CD4-positive, alpha-beta memory T cell (primary cell): Measurements from ENCODE around the gene TEX264. TPM values are rescaled to one million over a fixed set of nuclear protein-coding genes. Genes with fewer than 3 reads are reported as not detected.

ENCODE experiments used
- CTCF ChIA-PET: fragments of 350-600 bp; sonication (Branson Sonifier 250); formaldehyde crosslinking; loops from one replicate; lab custom pipeline; 2021; ENCODE audit warnings: inconsistent platforms; ENCODE audit not compliant: partially characterized antibody; lab: Charles Lee
- POLR2A ChIA-PET: fragments of 350-600 bp; sonication (Branson Sonifier 250); formaldehyde crosslinking; loops from one replicate; lab custom pipeline; 2021; ENCODE audit not compliant: partially characterized antibody; lab: Charles Lee
- DNase-seq, 5 donors: peaks; one replicate each; pipeline versions ENCODE4 v3.0.0 to v3.0.0-alpha.2; 2020 to 2022; ENCODE audit warnings: mixed read lengths in 1 of 5
- H3K27ac ChIP-seq: one replicate; pipeline ENCODE4 v1.7.0; 2013; ENCODE audit warnings: low read depth, low read length
- H3K27me3 ChIP-seq: 2 replicates; pipeline ENCODE4 v1.7.0; 2013; ENCODE audit warnings: mild to moderate bottlenecking, low read length, moderate library complexity; ENCODE audit not compliant: insufficient read depth
- H3K36me3 ChIP-seq: 2 replicates; pipeline ENCODE4 v1.7.0; 2013; ENCODE audit warnings: mild to moderate bottlenecking, low read length, moderate library complexity; ENCODE audit not compliant: insufficient read depth
- H3K4me1 ChIP-seq: 2 replicates; pipeline ENCODE4 v1.7.0; 2013; ENCODE audit warnings: mild to moderate bottlenecking, low read length, moderate library complexity; ENCODE audit not compliant: insufficient read depth
- H3K4me3 ChIP-seq, 2 donors: one replicate each; pipeline ENCODE4 v1.7.0; 2013; ENCODE audit warnings: low read length in 2 of 2, mild to moderate bottlenecking in 1 of 2
- H3K9me3 ChIP-seq, 2 donors: one replicate each; pipeline ENCODE4 v1.7.0; 2013; ENCODE audit warnings: low read length in 2 of 2, control low read depth in 1 of 2; ENCODE audit not compliant: control insufficient read depth in 1 of 2
- H3K27ac Mint-ChIP-seq, 7 donors: one replicate each; pipeline ENCODE4 v1.8.0; 2020 to 2021; ENCODE audit warnings: mixed read lengths in 7 of 7, mild to moderate bottlenecking in 6 of 7, inconsistent platforms in 3 of 7, moderate library complexity in 3 of 7
- H3K27me3 Mint-ChIP-seq, 2 donors: one replicate each; pipeline ENCODE4 v1.8.0; 2020 to 2021; ENCODE audit warnings: mixed read lengths in 2 of 2
- H3K36me3 Mint-ChIP-seq, 2 donors: one replicate each; pipeline ENCODE4 v1.8.0; 2020 to 2021; ENCODE audit warnings: mixed read lengths in 2 of 2, inconsistent platforms in 1 of 2, mild to moderate bottlenecking in 1 of 2
- H3K4me1 Mint-ChIP-seq, 4 donors: one replicate each; pipeline ENCODE4 v1.8.0; 2020 to 2021; ENCODE audit warnings: mixed read lengths in 4 of 4, mild to moderate bottlenecking in 1 of 4
- H3K4me3 Mint-ChIP-seq, 8 donors: one replicate each; pipeline ENCODE4 v1.8.0; 2020 to 2021; ENCODE audit warnings: mixed read lengths in 8 of 8, mild to moderate bottlenecking in 7 of 8, moderate library complexity in 6 of 8, inconsistent platforms in 3 of 8
- H3K9me3 Mint-ChIP-seq, 8 donors: one replicate each; pipeline ENCODE4 v1.8.0; 2020 to 2021; ENCODE audit warnings: mixed read lengths in 8 of 8, mild to moderate bottlenecking in 5 of 8, inconsistent platforms in 3 of 8, moderate library complexity in 1 of 8
- intact Hi-C: fragments of 100-400 bp; cut with micrococcal nuclease; formaldehyde crosslinking; loops from one replicate; pipeline ENCODE4 v1.15.1; 2023
- polyA plus RNA-seq, 2 donors: library from polyadenylated mRNA; unstranded; fragments of 300-500 nt; fragmentation: Illumina TruSeq; gene quantifications; one replicate each; pipeline ENCODE4 v1.2.3, GENCODE V29; 2021
- total RNA-seq, 2 experiments: library from RNA; stranded (reverse); gene quantifications; one replicate each; pipeline ENCODE4 v1.2.3, GENCODE V29; 2021

Gene TEX264
- total and polyA plus RNA-seq, 4 experiments from 2014 or later: 40.0 to 138 (median 75.3) TPM

DNA sequence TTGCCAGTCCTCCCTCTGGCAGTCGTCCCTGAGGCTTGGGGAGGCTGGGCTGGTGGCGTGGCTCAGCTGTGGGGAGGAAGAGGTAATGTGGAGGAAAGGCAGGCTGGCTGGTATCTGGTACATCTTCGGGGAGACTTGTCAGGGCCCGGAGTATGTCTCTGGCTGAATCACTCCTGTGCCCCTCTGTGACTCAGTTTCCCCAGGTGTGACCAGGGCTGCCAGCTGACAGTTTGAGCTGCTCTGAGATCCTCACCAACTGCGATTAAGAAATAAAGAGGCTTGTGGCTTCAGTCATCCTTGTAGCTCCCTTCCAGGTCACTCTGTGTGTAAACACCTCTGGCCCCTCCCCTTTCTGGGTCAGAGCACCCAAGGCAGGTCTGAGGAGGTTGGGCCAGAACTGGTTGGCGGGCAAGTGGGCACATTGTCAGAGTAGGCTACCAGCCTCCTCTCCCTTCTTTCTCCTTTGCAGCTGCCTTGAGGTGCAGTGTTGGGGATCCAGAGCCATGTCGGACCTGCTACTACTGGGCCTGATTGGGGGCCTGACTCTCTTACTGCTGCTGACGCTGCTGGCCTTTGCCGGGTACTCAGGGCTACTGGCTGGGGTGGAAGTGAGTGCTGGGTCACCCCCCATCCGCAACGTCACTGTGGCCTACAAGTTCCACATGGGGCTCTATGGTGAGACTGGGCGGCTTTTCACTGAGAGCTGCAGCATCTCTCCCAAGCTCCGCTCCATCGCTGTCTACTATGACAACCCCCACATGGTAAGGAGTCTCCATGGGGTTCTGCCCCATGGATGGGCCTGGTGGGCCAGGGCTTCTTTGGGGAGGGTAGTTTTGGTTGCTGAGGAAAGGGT is 3.0 kb downstream of the TEX264 start:
- peak overlapping the region; percentile 5 for H3K27ac ChIP-seq
- H3K27me3 ChIP-seq: no peaks in the 10 kb centered on the region
- Mint-ChIP-seq H3K27me3 (no peaks in the 10 kb centered on the region), H3K4me1 (peaks cover 71 to 94% (median 82%) of the 10 kb centered on the region in 4 donors), H3K4me3 (peak overlapping the region in 7 of 8 donors; percentile 60 to 83 (median 80)), H3K27ac (peak overlapping the region; percentile 8 to 97 (median 89)), H3K36me3 (peaks cover 18 to 39% of the 10 kb centered on the region in 2 donors), H3K9me3 (no peaks in the 10 kb centered on the region)
- no peak overlapping the region for H3K4me3 ChIP-seq
- peaks cover 4% of the 10 kb centered on the region for H3K36me3 ChIP-seq
- POLR2A ChIA-PET: interaction anchor here (1.0 to 10.9 kb wide), 4 partner anchors 10 to 284 kb away, joined by 3 to 251 read pairs (median 58); partner anchors contain the start of gene DCAF1
- H3K4me1 ChIP-seq: peaks cover 91% of the 10 kb centered on the region
- no peak for DNase-seq
- intact Hi-C loops: no loop called here
- H3K9me3 ChIP-seq: no peaks in the 10 kb centered on the region
- CTCF ChIA-PET: interaction anchor here (1.1 to 17.7 kb wide), 5 partner anchors 12 to 284 kb away, joined by 3 to 324 read pairs (median 19); partner anchors contain the start of genes DCAF1 and RBM15B

- H3K36me3 ChIP-seq: peaks cover 7% of the 10 kb centered on the region
- H3K4me1 ChIP-seq: peaks cover 91% of the 10 kb centered on the region
- DNase-seq: no peak
- ChIA-PET CTCF (interaction anchor here (1.2 to 17.7 kb wide), 5 partner anchors 11 to 175 kb away, joined by 4 to 324 read pairs (median 5); partner anchors contain the start of gene DCAF1), POLR2A (interaction anchor here (1.4 to 10.9 kb wide), 3 partner anchors 9 to 283 kb away, joined by 4 to 251 read pairs (median 114); partner anchors contain the start of gene DCAF1)
- Mint-ChIP-seq H3K36me3 (peaks cover 18 to 35% of the 10 kb centered on the region in 2 donors), H3K4me3 (peak overlapping the region in 7 of 8 donors; percentile 11 to 66 (median 51)), H3K27ac (peak overlapping the region; percentile 77 to 97 (median 86)), H3K9me3 (no peaks in the 10 kb centered on the region), H3K27me3 (no peaks in the 10 kb centered on the region), H3K4me1 (peaks cover 68 to 93% (median 80%) of the 10 kb centered on the region in 4 donors)
- H3K9me3 ChIP-seq: no peaks in the 10 kb centered on the region
- intact Hi-C loops: no loop called here
- H3K27ac ChIP-seq: peak overlapping the region; percentile 37
- H3K27me3 ChIP-seq: no peaks in the 10 kb centered on the region
- no peak overlapping the region for H3K4me3 ChIP-seq
These were observed 4.2 kb downstream of the TEX264 start for GRCh38 chr3:51675201-51675611.

GRCh38 chr3:51676102-51676640 is 5.1 kb downstream of the TEX264 start:
- no peaks in the 10 kb centered on the region for H3K9me3 Mint-ChIP-seq
- ChIA-PET CTCF (interaction anchor here (1.2 to 17.7 kb wide), 3 partner anchors 10 to 176 kb away, joined by 5 to 324 read pairs (median 9); partner anchors contain the start of gene DCAF1), POLR2A (interaction anchor here (1.4 to 10.9 kb wide), 3 partner anchors 8 to 284 kb away, joined by 4 to 251 read pairs (median 114); partner anchors contain the start of gene DCAF1)
- peak overlapping the region in 6 of 8 donors; percentile 17 to 66 (median 51) for H3K4me3 Mint-ChIP-seq
- Histone ChIP-seq H3K27ac (peak overlapping the region; percentile 37), H3K9me3 (no peaks in the 10 kb centered on the region), H3K4me1 (peaks cover 94% of the 10 kb centered on the region), H3K4me3 (no peak overlapping the region), H3K36me3 (peaks cover 7% of the 10 kb centered on the region), H3K27me3 (no peaks in the 10 kb centered on the region)
- no peaks in the 10 kb centered on the region for H3K27me3 Mint-ChIP-seq
- peaks cover 73 to 96% (median 83%) of the 10 kb centered on the region in 4 donors for H3K4me1 Mint-ChIP-seq
- DNase-seq: no peak
- H3K27ac Mint-ChIP-seq: peak overlapping the region; percentile 62 to 97 (median 86)
- intact Hi-C loops: no loop called here
- H3K36me3 Mint-ChIP-seq: peaks cover 18 to 33% of the 10 kb centered on the region in 2 donors

DNA sequence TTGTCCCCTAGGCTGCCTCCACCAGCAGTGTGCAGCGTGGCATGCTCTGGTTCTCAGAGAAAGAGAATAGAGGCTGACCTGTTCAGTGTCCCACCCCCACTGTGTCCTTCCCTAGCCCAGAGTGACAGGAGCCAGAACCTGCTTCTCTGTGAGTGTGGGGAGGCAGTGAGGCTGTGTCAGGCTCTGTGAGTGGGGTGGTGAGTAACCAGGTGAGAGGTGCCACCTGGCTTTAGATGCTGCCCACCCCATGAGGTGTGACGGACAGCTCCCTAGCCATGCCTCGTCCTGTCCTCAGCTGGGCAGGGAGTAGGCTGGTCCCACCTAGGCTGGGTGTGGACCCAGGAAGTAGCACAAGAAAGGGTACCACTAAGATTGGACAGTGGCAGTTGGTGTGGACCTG is 6.3 kb downstream of the TEX264 start:
- DNase-seq: no peak
- no peaks in the 10 kb centered on the region for H3K27me3 Mint-ChIP-seq
- ChIA-PET POLR2A (interaction anchor here (10.9 kb wide), 1 partner anchor 7 kb away, joined by 251 read pairs; no protein-coding TSS in a partner anchor), CTCF (interaction anchor here (2.8 kb wide), 1 partner anchor 175 kb away, joined by 9 read pairs; no protein-coding TSS in a partner anchor)
- H3K9me3 ChIP-seq: no peaks in the 10 kb centered on the region
- H3K4me1 Mint-ChIP-seq: peaks cover 79 to 98% (median 89%) of the 10 kb centered on the region in 4 donors
- H3K36me3 ChIP-seq: peaks cover 7% of the 10 kb centered on the region
- peak overlapping the region in 6 of 7 donors; percentile 69 to 93 (median 84) for H3K27ac Mint-ChIP-seq
- H3K27me3 ChIP-seq: no peaks in the 10 kb centered on the region
- intact Hi-C loops: no loop called here
- no peaks in the 10 kb centered on the region for H3K9me3 Mint-ChIP-seq
- no peak overlapping the region for H3K4me3 ChIP-seq
- peak overlapping the region in 7 of 8 donors; percentile 7 to 61 (median 42) for H3K4me3 Mint-ChIP-seq
- peaks cover 22 to 33% of the 10 kb centered on the region in 2 donors for H3K36me3 Mint-ChIP-seq
- peaks cover 100% of the 10 kb centered on the region for H3K4me1 ChIP-seq
- no peak overlapping the region for H3K27ac ChIP-seq

DNA sequence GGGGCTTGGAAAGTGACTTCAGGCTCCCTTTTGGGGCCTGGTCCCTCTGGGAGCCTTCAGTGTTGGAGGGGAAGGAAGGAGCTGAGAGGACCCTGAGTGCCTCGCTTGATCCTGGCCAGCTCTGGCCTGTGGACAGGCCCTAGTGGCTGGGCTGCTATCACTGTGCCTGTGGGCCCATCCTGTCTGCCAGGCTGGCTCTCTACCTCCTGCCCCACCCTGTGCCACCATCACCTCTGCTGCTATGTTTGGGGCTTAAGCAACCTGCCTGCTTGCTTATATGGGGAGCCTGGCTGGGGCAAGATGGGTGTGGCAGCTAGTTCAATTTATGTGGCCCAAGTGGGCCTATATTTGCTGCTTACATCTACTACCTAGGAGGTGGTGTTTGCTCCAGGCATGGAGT is 7.1 kb downstream of the TEX264 start:
- peaks cover 7% of the 10 kb centered on the region for H3K36me3 ChIP-seq
- Mint-ChIP-seq H3K36me3 (peaks cover 26 to 33% of the 10 kb centered on the region in 2 donors), H3K9me3 (no peaks in the 10 kb centered on the region), H3K4me1 (peaks cover 76 to 98% (median 89%) of the 10 kb centered on the region in 4 donors), H3K27me3 (no peaks in the 10 kb centered on the region), H3K27ac (peak overlapping the region in 6 of 7 donors; percentile 20 to 89 (median 73)), H3K4me3 (peak overlapping the region in 5 of 8 donors; percentile 31 to 71 (median 33))
- no peaks in the 10 kb centered on the region for H3K9me3 ChIP-seq
- no peak overlapping the region for H3K4me3 ChIP-seq
- H3K27me3 ChIP-seq: no peaks in the 10 kb centered on the region
- no peak for DNase-seq
- intact Hi-C loops: loop anchor here (2.0 kb wide), 1 partner anchor 61 kb away; no protein-coding TSS in a partner anchor
- POLR2A ChIA-PET: no interaction called here
- H3K27ac ChIP-seq: peak overlapping the region; percentile 5
- CTCF ChIA-PET: interaction anchor here (1.7 to 7.2 kb wide), 2 partner anchors 9 to 177 kb away, joined by 12 to 244 read pairs; partner anchors contain the start of gene DCAF1
- peaks cover 100% of the 10 kb centered on the region for H3K4me1 ChIP-seq

DNA sequence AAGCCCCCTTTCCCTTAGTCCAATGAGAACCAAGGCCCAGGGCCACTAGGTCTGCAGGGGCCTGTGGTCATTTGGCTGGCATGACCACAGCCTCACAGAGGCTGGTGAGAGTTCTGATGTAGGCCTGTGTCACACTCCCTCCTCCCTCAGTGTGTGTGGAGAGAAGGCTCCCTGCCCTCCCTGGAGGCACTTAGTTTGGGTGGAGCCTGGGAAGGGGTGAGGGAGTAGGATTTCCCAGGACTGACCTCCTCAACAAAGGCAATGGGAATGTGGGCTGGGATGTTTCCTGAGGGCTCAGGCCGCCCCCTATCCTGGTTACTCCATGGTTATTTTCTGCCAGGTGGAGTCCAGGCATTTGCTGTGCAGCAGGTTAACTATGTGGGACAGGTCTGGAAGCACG is 7.6 kb downstream of the TEX264 start:
- Histone ChIP-seq H3K27ac (no peak overlapping the region), H3K4me3 (no peak overlapping the region), H3K27me3 (no peaks in the 10 kb centered on the region), H3K36me3 (peaks cover 7% of the 10 kb centered on the region), H3K4me1 (peaks cover 100% of the 10 kb centered on the region), H3K9me3 (no peaks in the 10 kb centered on the region)
- no peaks in the 10 kb centered on the region for H3K27me3 Mint-ChIP-seq
- CTCF ChIA-PET: interaction anchor here (1.7 to 7.2 kb wide), 2 partner anchors 9 to 177 kb away, joined by 12 to 244 read pairs; partner anchors contain the start of gene DCAF1
- DNase-seq: no peak
- peak overlapping the region in 2 of 8 donors; percentile 30 to 71 for H3K4me3 Mint-ChIP-seq
- peaks cover 27 to 33% of the 10 kb centered on the region in 2 donors for H3K36me3 Mint-ChIP-seq
- intact Hi-C loops: loop anchor here (2.0 kb wide), 1 partner anchor 62 kb away; no protein-coding TSS in a partner anchor
- peak overlapping the region; percentile 27 to 89 (median 69) for H3K27ac Mint-ChIP-seq
- H3K9me3 Mint-ChIP-seq: no peaks in the 10 kb centered on the region
- POLR2A ChIA-PET: no interaction called here
- peaks cover 72 to 98% (median 88%) of the 10 kb centered on the region in 4 donors for H3K4me1 Mint-ChIP-seq
